HEK293T (cell line): ENCODE results near the gene ADGRG1.

Source experiments
- CTCF ChIA-PET: fragments of 350-600 bp; formaldehyde crosslinking; extraction: SDS; loops from one replicate; lab custom pipeline; 2021; ENCODE audit warnings: antibody characterized with exemption, inconsistent platforms; lab: Yijun Ruan, JAX
- POLR2A ChIA-PET: fragments of 350-600 bp; formaldehyde crosslinking; extraction: SDS; loops from one replicate; lab custom pipeline; 2020; ENCODE audit warnings: antibody characterized with exemption, inconsistent platforms; lab: Yijun Ruan, JAX
- DNase-seq: peaks from one replicate; pipeline ENCODE4 v3.0.0; 2012; ENCODE audit warnings: mixed read lengths; ENCODE audit errors: extremely low spot score
- ARNT ChIP-seq: fragments of 450-650 bp; IDR thresholded peaks from 2 replicates; pipeline ENCODE4 v1.6.1; 2017; ENCODE audit warnings: mild to moderate bottlenecking
- BHLHE40 ChIP-seq: fragments of 450-650 bp; IDR thresholded peaks from 2 replicates; pipeline ENCODE4 v1.6.1; 2016; ENCODE audit warnings: mild to moderate bottlenecking, moderate library complexity, borderline replicate concordance
- CTBP1 ChIP-seq: fragments of 450-650 bp; IDR thresholded peaks from 2 replicates; pipeline ENCODE4 v1.6.1; 2016; ENCODE audit warnings: borderline replicate concordance
- ELF4 ChIP-seq: fragments of 450-650 bp; IDR thresholded peaks from 2 replicates; pipeline ENCODE4 v1.6.1; 2017; ENCODE audit warnings: antibody characterized with exemption
- FOXA1 ChIP-seq: fragments of 450-650 bp; IDR thresholded peaks from 2 replicates; pipeline ENCODE4 v1.6.1; 2016; ENCODE audit warnings: mild to moderate bottlenecking
- FOXK2 ChIP-seq: fragments of 450-650 bp; IDR thresholded peaks from 2 replicates; pipeline ENCODE4 v1.6.1; 2016; ENCODE audit warnings: mild to moderate bottlenecking
- FOXM1 ChIP-seq: fragments of 450-650 bp; IDR thresholded peaks from 2 replicates; pipeline ENCODE4 v1.6.1; 2017; ENCODE audit warnings: mild to moderate bottlenecking, borderline replicate concordance
- HDGF ChIP-seq: fragments of 450-650 bp; IDR thresholded peaks from 2 replicates; pipeline ENCODE4 v1.6.1; 2017; ENCODE audit warnings: antibody characterized with exemption, borderline replicate concordance
- L3MBTL2 ChIP-seq: fragments of 450-650 bp; conservative IDR thresholded peaks from 2 replicates; pipeline ENCODE4 v1.6.1; 2016; ENCODE audit warnings: mild to moderate bottlenecking
- LEF1 ChIP-seq: fragments of 450-650 bp; IDR thresholded peaks from 2 replicates; pipeline ENCODE4 v1.6.1; 2017; ENCODE audit warnings: mild to moderate bottlenecking, borderline replicate concordance
- NFRKB ChIP-seq: fragments of 450-650 bp; IDR thresholded peaks from 2 replicates; pipeline ENCODE4 v1.6.1; 2016; ENCODE audit warnings: mild to moderate bottlenecking, moderate library complexity
- PKNOX1 ChIP-seq: fragments of 450-650 bp; IDR thresholded peaks from 2 replicates; pipeline ENCODE4 v1.6.1; 2016
- SP1 ChIP-seq: fragments of 450-650 bp; IDR thresholded peaks from 2 replicates; pipeline ENCODE4 v1.6.1; 2017
- SUZ12 ChIP-seq: fragments of 450-650 bp; IDR thresholded peaks from 2 replicates; pipeline ENCODE4 v1.6.1; 2016; ENCODE audit warnings: mild to moderate bottlenecking
- TARDBP ChIP-seq: fragments of 450-650 bp; IDR thresholded peaks from 2 replicates; pipeline ENCODE4 v1.6.1; 2016
- ZNF384 ChIP-seq: fragments of 450-650 bp; IDR thresholded peaks from 2 replicates; pipeline ENCODE4 v1.6.1; 2016

Gene ADGRG1

GRCh38 chr16:57658130-57658877 is 29.9 kb downstream of the ADGRG1 start:
- CTCF ChIA-PET, result interaction anchor here (0.6 kb wide), 1 partner anchor 464 kb away, joined by 3 read pairs; no protein-coding TSS in a partner anchor
- POLR2A ChIA-PET, result no interaction called here
- TF ChIP-seq FOXM1, result no peak
- no peak for TF ChIP-seq NFRKB
- no peak for TF ChIP-seq FOXA1
- TF ChIP-seq FOXK2, result no peak
- no peak for TF ChIP-seq ZNF384
- no peak for TF ChIP-seq L3MBTL2
- TF ChIP-seq LEF1, result no peak
- TF ChIP-seq SP1, result no peak
- no peak for TF ChIP-seq PKNOX1
- TF ChIP-seq BHLHE40, result no peak
- no peak for TF ChIP-seq ELF4
- no peak for DNase-seq

GRCh38 chr16:57658878-57659674 is 30.6 kb downstream of the ADGRG1 start:
- no peak for DNase-seq
- TF ChIP-seq ELF4 (no peak), FOXK2 (no peak), TARDBP (no peak), ZNF384 (no peak)
- ChIA-PET POLR2A (no interaction called here), CTCF (interaction anchor here (0.6 kb wide), 1 partner anchor 463 kb away, joined by 3 read pairs; no protein-coding TSS in a partner anchor)

- ChIA-PET CTCF (no interaction called here), POLR2A (no interaction called here)
- DNase-seq, result no peak
- TF ChIP-seq ZNF384, result no peak
- TF ChIP-seq FOXM1, result no peak
- TF ChIP-seq CTBP1, result no peak
- TF ChIP-seq ARNT, result no peak
- TF ChIP-seq SP1, result no peak
- no peak for TF ChIP-seq FOXK2
- TF ChIP-seq ELF4, result no peak
- no peak for TF ChIP-seq HDGF
- TF ChIP-seq FOXA1, result no peak
- TF ChIP-seq LEF1, result no peak
These were observed 32.5 kb downstream of the ADGRG1 start for GRCh38 chr16:57660715-57661463.

GRCh38 chr16:57661510-57661909 is 33.1 kb downstream of the ADGRG1 start:
- ChIA-PET POLR2A (no interaction called here), CTCF (no interaction called here)
- no peak for TF ChIP-seq FOXM1
- TF ChIP-seq FOXA1, result no peak
- no peak for DNase-seq

- ChIA-PET POLR2A (no interaction called here), CTCF (no interaction called here)
- no peak for DNase-seq
- TF ChIP-seq NFRKB (no peak), BHLHE40 (no peak), ELF4 (no peak), LEF1 (no peak), FOXM1 (no peak), PKNOX1 (no peak), FOXK2 (no peak), SP1 (no peak), ARNT (no peak), HDGF (no peak), FOXA1 (no peak), CTBP1 (no peak), TARDBP (no peak), SUZ12 (no peak), ZNF384 (no peak), L3MBTL2 (no peak)
These were observed 33.8 kb downstream of the ADGRG1 start for GRCh38 chr16:57661936-57662906.

GRCh38 chr16:57663436-57663835 is 35.0 kb downstream of the ADGRG1 start:
- ChIA-PET CTCF (no interaction called here), POLR2A (no interaction called here)
- TF ChIP-seq FOXM1, result no peak
- no peak for TF ChIP-seq NFRKB
- no peak for TF ChIP-seq FOXK2
- TF ChIP-seq SUZ12, result no peak
- no peak for TF ChIP-seq HDGF
- no peak for TF ChIP-seq PKNOX1
- no peak for TF ChIP-seq LEF1
- TF ChIP-seq SP1, result no peak
- no peak for TF ChIP-seq FOXA1
- no peak for TF ChIP-seq ZNF384
- TF ChIP-seq TARDBP, result no peak
- no peak for DNase-seq
